Uterus (tissue), 4 donors: ENCODE results near the gene FER. TPM values are rescaled to one million over a fixed set of nuclear protein-coding genes. Genes with fewer than 3 reads are reported as not detected.

ENCODE experiments used
- DNase-seq, 2 donors: peaks; one replicate each; pipeline ENCODE4 v3.0.0-alpha.2; 2019 to 2020
- H3K27ac ChIP-seq, 2 donors: fragments of 200-600 bp; sonication (generic); 1 replicate in 1 of 2; 2 replicates in 1 of 2; pipeline ENCODE4 v1.5.1; 2016 to 2018
- H3K27me3 ChIP-seq, 2 donors: fragments of 200-600 bp; sonication (generic); one replicate each; pipeline ENCODE4 v1.5.1; 2018 to 2019; ENCODE audit warnings: control low read depth in 1 of 2
- H3K36me3 ChIP-seq, 2 donors: fragments of 200-600 bp; sonication (generic); one replicate each; pipeline ENCODE4 v1.5.1; 2019; ENCODE audit warnings: control low read depth in 1 of 2
- H3K4me1 ChIP-seq, 2 donors: fragments of 200-600 bp; sonication (generic); one replicate each; pipeline ENCODE4 v1.5.1; 2018 to 2019; ENCODE audit warnings: control low read depth in 1 of 2
- H3K4me3 ChIP-seq, 2 donors: fragments of 200-600 bp; sonication (generic); 1 replicate in 1 of 2; 2 replicates in 1 of 2; pipeline ENCODE4 v1.5.1; 2018 to 2019; ENCODE audit warnings: mild to moderate bottlenecking in 1 of 2
- H3K9me3 ChIP-seq, 2 donors: fragments of 200-600 bp; sonication (generic); one replicate each; pipeline ENCODE4 v1.5.1; 2019; ENCODE audit warnings: control low read depth in 1 of 2
- POLR2A ChIP-seq, 2 donors: fragments of 450-650 bp; IDR thresholded peaks; one replicate each; pipeline ENCODE4 v1.6.1; 2016; ENCODE audit warnings: antibody characterized with exemption in 2 of 2, mild to moderate bottlenecking in 1 of 2, moderate library complexity in 1 of 2
- intact Hi-C: fragments of 100-400 bp; cut with DNase I; formaldehyde crosslinking; loops from one replicate; pipeline ENCODE4 v1.15.1; 2023; ENCODE audit warnings: low total_unique reads
- total RNA-seq, 4 donors: library from RNA; depleted of rRNA in 3 of 4; stranded (reverse); fragments of >200 nt in 3 of 4; gene quantifications; one replicate each; pipeline versions ENCODE4 v1.1.0 to v1.2.4, GENCODE V29; 2014 to 2023
- TF ChIP-seq, protein P1 (sequence below), 4 experiments: fragments of 200-600 bp in 2 of 4; fragments of 450-650 bp in 2 of 4; sonication (generic) in 2 of 4; IDR thresholded peaks; one replicate each; pipeline ENCODE4 v1.5.1; 2016 to 2019; ENCODE audit warnings: antibody characterized with exemption in 4 of 4, mild to moderate bottlenecking in 2 of 4, moderate library complexity in 1 of 4
- donor health status: DM: yes; HTN: yes; CAD: no.

The FER gene
- total RNA-seq, 4 donors from 2014 or later: 16.9 to 60.1 (median 38.0) TPM

DNA sequence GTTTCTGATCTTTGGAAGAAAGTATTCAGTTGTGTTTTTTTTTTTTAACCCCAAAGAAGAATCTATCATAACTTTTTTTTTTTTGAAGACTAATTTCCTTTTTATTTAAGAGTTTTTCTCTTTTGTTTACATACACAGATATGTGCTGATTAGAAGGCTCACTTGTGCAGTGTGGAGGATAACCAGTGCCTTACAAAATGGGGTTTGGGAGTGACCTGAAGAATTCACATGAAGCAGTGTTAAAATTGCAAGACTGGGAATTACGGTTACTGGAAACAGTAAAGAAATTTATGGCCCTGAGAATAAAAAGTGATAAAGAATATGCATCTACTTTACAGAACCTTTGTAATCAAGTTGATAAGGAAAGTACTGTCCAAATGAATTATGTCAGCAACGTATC lies 50.3 kb downstream of the FER start:
- no peak for TF ChIP-seq POLR2A (IDR thresholded peaks at IDR 0.05)
- TF ChIP-seq, protein P1, sequence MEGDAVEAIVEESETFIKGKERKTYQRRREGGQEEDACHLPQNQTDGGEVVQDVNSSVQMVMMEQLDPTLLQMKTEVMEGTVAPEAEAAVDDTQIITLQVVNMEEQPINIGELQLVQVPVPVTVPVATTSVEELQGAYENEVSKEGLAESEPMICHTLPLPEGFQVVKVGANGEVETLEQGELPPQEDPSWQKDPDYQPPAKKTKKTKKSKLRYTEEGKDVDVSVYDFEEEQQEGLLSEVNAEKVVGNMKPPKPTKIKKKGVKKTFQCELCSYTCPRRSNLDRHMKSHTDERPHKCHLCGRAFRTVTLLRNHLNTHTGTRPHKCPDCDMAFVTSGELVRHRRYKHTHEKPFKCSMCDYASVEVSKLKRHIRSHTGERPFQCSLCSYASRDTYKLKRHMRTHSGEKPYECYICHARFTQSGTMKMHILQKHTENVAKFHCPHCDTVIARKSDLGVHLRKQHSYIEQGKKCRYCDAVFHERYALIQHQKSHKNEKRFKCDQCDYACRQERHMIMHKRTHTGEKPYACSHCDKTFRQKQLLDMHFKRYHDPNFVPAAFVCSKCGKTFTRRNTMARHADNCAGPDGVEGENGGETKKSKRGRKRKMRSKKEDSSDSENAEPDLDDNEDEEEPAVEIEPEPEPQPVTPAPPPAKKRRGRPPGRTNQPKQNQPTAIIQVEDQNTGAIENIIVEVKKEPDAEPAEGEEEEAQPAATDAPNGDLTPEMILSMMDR (IDR thresholded peaks at IDR 0.05): no peak
- H3K4me1 ChIP-seq: no peaks in the 10 kb centered on the region

DNA sequence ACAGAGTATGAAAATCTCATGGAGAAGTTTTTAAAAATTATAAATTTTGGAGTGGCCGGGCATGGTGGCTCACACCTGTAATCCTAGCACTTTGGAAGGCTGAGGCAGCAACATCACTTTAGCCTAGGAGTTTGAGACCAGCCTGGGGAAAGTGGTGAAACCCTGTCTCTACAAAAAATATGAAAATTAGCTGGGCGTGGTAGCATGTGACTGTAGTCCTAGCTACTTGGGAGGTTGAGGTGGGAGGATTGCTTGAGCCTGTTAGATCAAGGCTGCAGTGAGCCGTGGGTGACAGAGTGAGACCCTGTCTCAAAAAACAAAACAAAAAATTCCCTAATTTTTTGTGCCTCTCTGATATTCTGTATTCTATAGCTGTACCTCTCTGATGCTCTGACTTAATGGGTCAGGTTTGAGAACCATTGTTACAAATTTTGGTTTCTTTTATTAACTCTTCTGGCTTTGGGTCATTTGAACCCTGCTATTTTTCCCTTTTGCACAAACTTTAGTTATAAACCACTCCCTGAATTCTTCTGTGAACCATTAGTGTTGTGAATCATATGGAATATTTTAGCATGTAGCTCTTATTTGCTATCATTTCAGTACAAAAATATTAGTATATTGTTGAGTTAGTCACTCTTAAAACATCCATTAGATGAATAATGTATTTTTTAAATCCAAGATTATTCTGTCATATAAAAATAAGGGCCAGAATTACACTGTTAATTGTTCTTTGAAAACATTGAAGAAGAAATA lies 51.0 kb downstream of the FER start:
- TF ChIP-seq POLR2A (IDR thresholded peaks at IDR 0.05): no peak
- TF ChIP-seq, protein P1 (IDR thresholded peaks at IDR 0.05): no peak
- no peak overlapping the region for H3K4me3 ChIP-seq
- no peak for DNase-seq
- H3K36me3 ChIP-seq: no peaks in the 10 kb centered on the region
- intact Hi-C loops: no loop called here
- H3K4me1 ChIP-seq: no peaks in the 10 kb centered on the region
- peaks cover 0 to 6% of the 10 kb centered on the region in 2 donors for H3K9me3 ChIP-seq
- H3K27ac ChIP-seq: no peak overlapping the region
- H3K27me3 ChIP-seq: no peaks in the 10 kb centered on the region

More for the DNA sequence above, 50.3 kb downstream of the FER start:
- intact Hi-C loops: no loop called here
- no peak for DNase-seq
- no peaks in the 10 kb centered on the region for H3K27me3 ChIP-seq
- H3K27ac ChIP-seq: no peak overlapping the region
- no peaks in the 10 kb centered on the region for H3K36me3 ChIP-seq
- no peak overlapping the region for H3K4me3 ChIP-seq
- H3K9me3 ChIP-seq: peaks cover 0 to 2% of the 10 kb centered on the region in 2 donors

DNA sequence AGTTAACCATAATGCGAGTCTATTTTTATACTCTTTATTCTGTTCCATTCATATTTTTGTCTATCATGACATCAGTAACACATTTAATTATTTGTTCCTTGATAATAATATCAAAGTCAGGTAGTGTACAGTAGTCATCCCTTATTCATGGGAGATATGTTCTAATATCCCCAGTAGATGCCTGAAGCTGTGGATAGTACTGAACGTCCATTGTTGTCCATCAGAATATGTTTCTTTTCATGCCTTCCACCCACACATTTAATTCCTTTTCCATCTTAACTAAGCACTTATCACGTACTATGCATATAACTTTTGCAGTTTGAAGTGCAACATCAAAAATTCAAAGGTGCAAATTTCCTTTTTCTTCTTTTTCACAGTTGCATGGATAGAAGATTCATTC lies 53.6 kb downstream of the FER start:
- Histone ChIP-seq H3K4me1 (no peaks in the 10 kb centered on the region), H3K27ac (no peak overlapping the region), H3K36me3 (no peaks in the 10 kb centered on the region), H3K4me3 (no peak overlapping the region), H3K9me3 (peaks cover 0 to 9% of the 10 kb centered on the region in 2 donors), H3K27me3 (no peaks in the 10 kb centered on the region)
- TF ChIP-seq, protein P1 (IDR thresholded peaks at IDR 0.05): no peak
- no peak for TF ChIP-seq POLR2A (IDR thresholded peaks at IDR 0.05)
- intact Hi-C loops: no loop called here
- no peak for DNase-seq

- H3K36me3 ChIP-seq: no peaks in the 10 kb centered on the region
- peaks cover 0 to 9% of the 10 kb centered on the region in 2 donors for H3K9me3 ChIP-seq
- no peak overlapping the region for H3K4me3 ChIP-seq
- no peak overlapping the region for H3K27ac ChIP-seq
- DNase-seq: no peak
- TF ChIP-seq, protein P1 (IDR thresholded peaks at IDR 0.05): no peak
- TF ChIP-seq POLR2A (IDR thresholded peaks at IDR 0.05): no peak
- H3K27me3 ChIP-seq: no peaks in the 10 kb centered on the region
- intact Hi-C loops: no loop called here
- no peaks in the 10 kb centered on the region for H3K4me1 ChIP-seq
These were observed 54.1 kb downstream of the FER start for GRCh38 chr5:108801776-108802175.

DNA sequence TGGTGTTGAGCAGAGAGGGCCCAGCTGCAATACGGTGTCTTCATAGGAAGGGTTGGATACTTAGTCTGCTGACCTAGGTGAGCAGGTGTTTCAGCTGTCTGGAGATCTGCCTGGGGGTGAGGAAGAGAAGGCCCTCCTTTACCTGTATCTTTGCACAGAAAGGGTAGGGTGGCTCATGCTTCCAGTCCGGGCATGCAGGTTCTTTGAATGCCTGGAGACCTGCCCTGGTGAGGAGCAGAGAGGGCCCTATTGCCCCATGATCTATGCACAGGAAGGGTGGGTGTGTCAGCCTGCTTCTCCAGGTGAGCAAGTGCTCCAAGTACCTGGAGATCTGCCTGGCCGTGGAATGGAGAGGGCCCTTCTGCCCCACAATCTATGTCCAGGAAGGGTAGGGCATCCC lies 63.0 kb downstream of the FER start:
- Histone ChIP-seq H3K9me3 (no peaks in the 10 kb centered on the region), H3K27ac (no peak overlapping the region), H3K4me1 (no peaks in the 10 kb centered on the region), H3K4me3 (no peak overlapping the region), H3K36me3 (no peaks in the 10 kb centered on the region), H3K27me3 (no peaks in the 10 kb centered on the region)
- TF ChIP-seq POLR2A (IDR thresholded peaks at IDR 0.05): no peak
- TF ChIP-seq, protein P1 (IDR thresholded peaks at IDR 0.05): no peak
- intact Hi-C loops: no loop called here
- no peak for DNase-seq
